Neural cell (in vitro differentiated cells): ENCODE results near the gene DBNDD2. TPM values are rescaled to one million over a fixed set of nuclear protein-coding genes. Genes with fewer than 3 reads are reported as not detected.

Source experiments
- H2AFZ ChIP-seq: fragments of 200-600, 300-800 bp; sonication (generic), shearing (Covaris generic); 2 replicates; pipeline ENCODE4 v1.6.0; 2014; ENCODE audit warnings: low read depth, mild to moderate bottlenecking, antibody characterized with exemption, low read length, moderate library complexity
- H3F3A ChIP-seq: fragments of 200-600 bp; shearing (Covaris generic); 2 replicates; pipeline ENCODE4 v1.6.1; 2016; ENCODE audit warnings: mild to moderate bottlenecking, moderate library complexity, mixed read lengths, antibody characterized with exemption, low read length; ENCODE audit not compliant: insufficient read depth, poor library complexity, severe bottlenecking
- H3K27ac ChIP-seq: fragments of 200-600, 300-800 bp; sonication (generic), shearing (Covaris generic); 2 replicates; pipeline ENCODE4 v1.5.1; 2014; ENCODE audit warnings: mild to moderate bottlenecking, low read length, moderate library complexity
- H3K27me3 ChIP-seq: fragments of 300-800, 200-600 bp; sonication (generic), shearing (Covaris generic); 2 replicates; pipeline ENCODE4 v1.6.0; 2014; ENCODE audit warnings: mild to moderate bottlenecking, low read depth, low read length, moderate library complexity; ENCODE audit not compliant: insufficient read depth
- H3K36me3 ChIP-seq: fragments of 300-800, 200-600 bp; sonication (generic), shearing (Covaris generic); 2 replicates; pipeline ENCODE4 v1.5.1; 2014; ENCODE audit warnings: mild to moderate bottlenecking, antibody characterized with exemption, low read length, moderate library complexity; ENCODE audit not compliant: insufficient read depth
- H3K4me2 ChIP-seq: fragments of 300-800, 200-600 bp; sonication (generic), shearing (Covaris generic); 2 replicates; pipeline ENCODE4 v1.6.0; 2014; ENCODE audit warnings: mild to moderate bottlenecking, low read length
- H3K4me3 ChIP-seq: fragments of 300-800, 200-600 bp; sonication (generic), shearing (Covaris generic); 2 replicates; pipeline ENCODE4 v1.5.1; 2014; ENCODE audit warnings: mild to moderate bottlenecking, low read length, moderate library complexity
- H3K79me2 ChIP-seq: fragments of 200-600 bp; shearing (Covaris generic); replicated peaks from 2 replicates; pipeline ENCODE4 v1.6.0; 2014; ENCODE audit warnings: mild to moderate bottlenecking, low read length, moderate library complexity; ENCODE audit not compliant: insufficient read depth
- H3K9ac ChIP-seq: fragments of 300-800, 200-600 bp; sonication (generic), shearing (Covaris generic); 2 replicates; pipeline ENCODE4 v1.6.1; 2016; ENCODE audit warnings: mild to moderate bottlenecking, low read length, mixed read lengths
- H3K9me2 ChIP-seq: fragments of 200-600 bp; shearing (Covaris generic); 2 replicates; pipeline ENCODE4 v1.6.1; 2016; ENCODE audit warnings: mild to moderate bottlenecking, low read length, mixed read lengths; ENCODE audit not compliant: insufficient read depth
- H3K9me3 ChIP-seq: fragments of 200-600, 300-800 bp; sonication (generic), shearing (Covaris generic); 2 replicates; pipeline ENCODE4 v1.6.1; 2016; ENCODE audit warnings: mild to moderate bottlenecking, mixed run types, low read length, moderate library complexity, mixed read lengths
- H4K20me1 ChIP-seq: fragments of 200-600 bp; shearing (Covaris generic); 2 replicates; pipeline ENCODE4 v1.6.1; 2016; ENCODE audit warnings: mild to moderate bottlenecking, mixed run types; ENCODE audit not compliant: insufficient read depth
- EP300 ChIP-seq: fragments of 450-650 bp; conservative IDR thresholded peaks from 2 replicates; pipeline ENCODE4 v1.6.1; 2014; ENCODE audit warnings: antibody characterized with exemption, mild to moderate bottlenecking, moderate library complexity; ENCODE audit not compliant: poor library complexity, severe bottlenecking
- EZH2 ChIP-seq: fragments of 200-600, 300-800 bp; shearing (Covaris generic), sonication (generic); IDR thresholded peaks from 2 replicates; pipeline ENCODE4 v1.6.1; 2014; ENCODE audit warnings: antibody characterized with exemption, low read length, borderline replicate concordance, mild to moderate bottlenecking; ENCODE audit not compliant: insufficient read depth, poor library complexity, severe bottlenecking
- MXI1 ChIP-seq: fragments of 450-650 bp; conservative IDR thresholded peaks from 2 replicates; pipeline ENCODE4 v1.6.1; 2014; ENCODE audit warnings: antibody characterized with exemption, mild to moderate bottlenecking; ENCODE audit not compliant: poor library complexity, severe bottlenecking
- POLR2AphosphoS5 ChIP-seq: IDR thresholded peaks from 2 replicates; pipeline ENCODE4 v1.6.1; 2012
- RAD21 ChIP-seq: fragments of 450-650 bp; conservative IDR thresholded peaks from 2 replicates; pipeline ENCODE4 v1.6.1; 2014; ENCODE audit warnings: antibody characterized with exemption, mild to moderate bottlenecking, moderate library complexity
- SMC3 ChIP-seq: fragments of 450-650 bp; conservative IDR thresholded peaks from 2 replicates; pipeline ENCODE4 v1.6.1; 2014; ENCODE audit warnings: antibody characterized with exemption, mild to moderate bottlenecking, moderate library complexity; ENCODE audit not compliant: poor library complexity
- TAF1 ChIP-seq: IDR thresholded peaks from 2 replicates; pipeline ENCODE4 v1.6.1; 2012; ENCODE audit warnings: low read depth
- polyA plus RNA-seq: library from polyadenylated mRNA; depleted of rRNA; stranded (reverse); fragments of >200 nt; gene quantifications from 2 replicates; pipeline ENCODE4 v1.2.3, GENCODE V29; 2014
- TF ChIP-seq, protein P1 (sequence below): IDR thresholded peaks from 2 replicates; pipeline ENCODE4 v1.6.1; 2012; ENCODE audit warnings: borderline replicate concordance
- TF ChIP-seq, protein P2 (sequence below): fragments of 450-650 bp; IDR thresholded peaks from 2 replicates; pipeline ENCODE4 v1.5.1; 2014; ENCODE audit warnings: antibody characterized with exemption, mild to moderate bottlenecking, moderate library complexity; ENCODE audit not compliant: poor library complexity, severe bottlenecking

Gene DBNDD2
- polyA plus RNA-seq, 1 donor from 2014 or later, result 9.1 TPM

DNA sequence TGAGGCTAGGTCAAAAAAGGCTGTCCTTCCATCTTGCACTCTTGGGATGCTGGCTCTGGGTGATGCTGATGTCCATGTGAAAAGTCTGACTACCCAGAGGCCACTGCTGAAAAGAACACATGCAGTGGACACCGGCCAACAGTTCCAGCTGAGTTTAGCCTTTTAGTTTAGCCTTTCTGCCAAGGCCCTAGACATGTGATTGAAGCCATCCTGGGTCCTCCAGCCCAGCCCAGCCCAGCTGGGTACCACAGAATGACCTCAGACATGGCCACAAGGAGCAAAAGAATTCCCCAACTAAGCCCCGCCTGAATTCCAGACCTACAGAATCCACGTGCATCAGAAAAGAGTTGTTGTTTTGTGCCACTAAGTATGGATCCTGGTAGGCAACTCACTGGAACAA lies 25.2 kb downstream of the DBNDD2 start:
- Histone ChIP-seq H3K4me3 (no peak overlapping the region), H3F3A (no peaks in the 10 kb centered on the region), H3K9ac (no peak overlapping the region), H3K9me2 (no peaks in the 10 kb centered on the region), H4K20me1 (no peaks in the 10 kb centered on the region), H3K27ac (no peak overlapping the region), H3K4me2 (no peak overlapping the region), H3K9me3 (no peaks in the 10 kb centered on the region), H3K79me2 (no peaks in the 10 kb centered on the region), H3K27me3 (no peaks in the 10 kb centered on the region), H3K36me3 (no peaks in the 10 kb centered on the region), H2AFZ (no peak overlapping the region)
- TF ChIP-seq TAF1 (no peak), POLR2AphosphoS5 (no peak), EZH2 (no peak), EP300 (no peak), MXI1 (no peak), RAD21 (no peak), SMC3 (no peak)
- TF ChIP-seq, protein P1, sequence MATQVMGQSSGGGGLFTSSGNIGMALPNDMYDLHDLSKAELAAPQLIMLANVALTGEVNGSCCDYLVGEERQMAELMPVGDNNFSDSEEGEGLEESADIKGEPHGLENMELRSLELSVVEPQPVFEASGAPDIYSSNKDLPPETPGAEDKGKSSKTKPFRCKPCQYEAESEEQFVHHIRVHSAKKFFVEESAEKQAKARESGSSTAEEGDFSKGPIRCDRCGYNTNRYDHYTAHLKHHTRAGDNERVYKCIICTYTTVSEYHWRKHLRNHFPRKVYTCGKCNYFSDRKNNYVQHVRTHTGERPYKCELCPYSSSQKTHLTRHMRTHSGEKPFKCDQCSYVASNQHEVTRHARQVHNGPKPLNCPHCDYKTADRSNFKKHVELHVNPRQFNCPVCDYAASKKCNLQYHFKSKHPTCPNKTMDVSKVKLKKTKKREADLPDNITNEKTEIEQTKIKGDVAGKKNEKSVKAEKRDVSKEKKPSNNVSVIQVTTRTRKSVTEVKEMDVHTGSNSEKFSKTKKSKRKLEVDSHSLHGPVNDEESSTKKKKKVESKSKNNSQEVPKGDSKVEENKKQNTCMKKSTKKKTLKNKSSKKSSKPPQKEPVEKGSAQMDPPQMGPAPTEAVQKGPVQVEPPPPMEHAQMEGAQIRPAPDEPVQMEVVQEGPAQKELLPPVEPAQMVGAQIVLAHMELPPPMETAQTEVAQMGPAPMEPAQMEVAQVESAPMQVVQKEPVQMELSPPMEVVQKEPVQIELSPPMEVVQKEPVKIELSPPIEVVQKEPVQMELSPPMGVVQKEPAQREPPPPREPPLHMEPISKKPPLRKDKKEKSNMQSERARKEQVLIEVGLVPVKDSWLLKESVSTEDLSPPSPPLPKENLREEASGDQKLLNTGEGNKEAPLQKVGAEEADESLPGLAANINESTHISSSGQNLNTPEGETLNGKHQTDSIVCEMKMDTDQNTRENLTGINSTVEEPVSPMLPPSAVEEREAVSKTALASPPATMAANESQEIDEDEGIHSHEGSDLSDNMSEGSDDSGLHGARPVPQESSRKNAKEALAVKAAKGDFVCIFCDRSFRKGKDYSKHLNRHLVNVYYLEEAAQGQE, result no peak
- TF ChIP-seq, protein P2, sequence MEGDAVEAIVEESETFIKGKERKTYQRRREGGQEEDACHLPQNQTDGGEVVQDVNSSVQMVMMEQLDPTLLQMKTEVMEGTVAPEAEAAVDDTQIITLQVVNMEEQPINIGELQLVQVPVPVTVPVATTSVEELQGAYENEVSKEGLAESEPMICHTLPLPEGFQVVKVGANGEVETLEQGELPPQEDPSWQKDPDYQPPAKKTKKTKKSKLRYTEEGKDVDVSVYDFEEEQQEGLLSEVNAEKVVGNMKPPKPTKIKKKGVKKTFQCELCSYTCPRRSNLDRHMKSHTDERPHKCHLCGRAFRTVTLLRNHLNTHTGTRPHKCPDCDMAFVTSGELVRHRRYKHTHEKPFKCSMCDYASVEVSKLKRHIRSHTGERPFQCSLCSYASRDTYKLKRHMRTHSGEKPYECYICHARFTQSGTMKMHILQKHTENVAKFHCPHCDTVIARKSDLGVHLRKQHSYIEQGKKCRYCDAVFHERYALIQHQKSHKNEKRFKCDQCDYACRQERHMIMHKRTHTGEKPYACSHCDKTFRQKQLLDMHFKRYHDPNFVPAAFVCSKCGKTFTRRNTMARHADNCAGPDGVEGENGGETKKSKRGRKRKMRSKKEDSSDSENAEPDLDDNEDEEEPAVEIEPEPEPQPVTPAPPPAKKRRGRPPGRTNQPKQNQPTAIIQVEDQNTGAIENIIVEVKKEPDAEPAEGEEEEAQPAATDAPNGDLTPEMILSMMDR, result no peak

DNA sequence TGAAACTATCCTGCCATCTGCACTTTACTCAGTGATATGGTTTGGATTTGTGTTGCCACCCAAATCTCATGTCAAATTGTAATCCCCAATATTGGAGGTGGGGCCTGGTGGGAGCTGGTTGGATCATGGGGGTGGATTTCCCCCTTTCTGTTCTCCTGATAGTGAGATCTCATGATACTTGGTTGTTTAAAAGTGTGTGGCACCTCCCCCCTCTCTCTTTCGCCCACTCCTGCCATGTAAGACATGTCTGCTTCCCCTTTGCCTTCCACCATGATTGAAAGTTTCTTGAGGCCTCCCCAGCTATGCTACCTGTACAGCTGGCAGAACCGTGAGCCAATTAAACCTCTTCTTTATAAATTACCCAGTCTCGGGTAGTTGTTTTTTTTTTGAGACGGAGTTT lies 25.9 kb downstream of the DBNDD2 start:
- H3K4me3 ChIP-seq, result no peak overlapping the region

More for the DNA sequence above, 25.9 kb downstream of the DBNDD2 start:
- TF ChIP-seq EZH2, result no peak
- TF ChIP-seq SMC3, result no peak
- TF ChIP-seq, protein P1, result no peak
- no peak for TF ChIP-seq POLR2AphosphoS5
- TF ChIP-seq RAD21, result no peak
- no peak for TF ChIP-seq TAF1
- TF ChIP-seq, protein P2, result no peak
- TF ChIP-seq EP300, result no peak
- no peak for TF ChIP-seq MXI1
- no peaks in the 10 kb centered on the region for H3K9me2 ChIP-seq
- H3K9ac ChIP-seq, result no peak overlapping the region
- no peak overlapping the region for H3K4me2 ChIP-seq
- no peaks in the 10 kb centered on the region for H3K36me3 ChIP-seq
- H3K9me3 ChIP-seq, result no peaks in the 10 kb centered on the region
- no peaks in the 10 kb centered on the region for H4K20me1 ChIP-seq
- no peaks in the 10 kb centered on the region for H3K27me3 ChIP-seq
- H2AFZ ChIP-seq, result no peak overlapping the region
- no peaks in the 10 kb centered on the region for H3K79me2 ChIP-seq
- H3K27ac ChIP-seq, result no peak overlapping the region
- no peaks in the 10 kb centered on the region for H3F3A ChIP-seq
